ENCODE results near the gene CNOT6L.

Gene CNOT6L

DNA sequence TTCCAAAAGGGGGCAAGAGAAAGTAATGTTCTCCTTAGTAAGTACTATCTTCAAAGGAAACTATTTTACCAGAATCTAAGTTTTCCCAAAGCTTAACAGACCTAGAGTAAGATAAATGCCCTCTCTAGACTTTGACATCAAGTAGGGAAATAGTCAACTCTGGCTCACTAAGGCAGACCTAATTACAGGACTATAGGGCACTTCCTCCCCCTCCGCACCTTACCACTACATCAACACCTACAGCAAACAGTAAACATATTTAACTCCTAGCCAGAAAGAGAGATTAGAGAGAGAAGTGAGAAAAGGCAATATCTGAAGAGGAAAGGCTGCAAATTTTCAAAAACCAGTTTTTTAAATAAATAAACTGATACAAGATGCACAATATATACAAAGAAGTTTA lies 60.4 kb downstream of the CNOT6L start:
- H3K4me1 ChIP-seq (ENCODE audit: low read length): no peaks in the 10 kb centered on the region
- H2AFZ ChIP-seq (ENCODE audit: low read length): no peak overlapping the region
- TF ChIP-seq EZH2phosphoT487 (IDR thresholded peaks at IDR 0.05; ENCODE audit: low read length) (no peak), EZH2 (optimal IDR thresholded peaks at IDR 0.05; ENCODE audit: low read depth, low read length) (no peak)
- TF ChIP-seq, protein P1, sequence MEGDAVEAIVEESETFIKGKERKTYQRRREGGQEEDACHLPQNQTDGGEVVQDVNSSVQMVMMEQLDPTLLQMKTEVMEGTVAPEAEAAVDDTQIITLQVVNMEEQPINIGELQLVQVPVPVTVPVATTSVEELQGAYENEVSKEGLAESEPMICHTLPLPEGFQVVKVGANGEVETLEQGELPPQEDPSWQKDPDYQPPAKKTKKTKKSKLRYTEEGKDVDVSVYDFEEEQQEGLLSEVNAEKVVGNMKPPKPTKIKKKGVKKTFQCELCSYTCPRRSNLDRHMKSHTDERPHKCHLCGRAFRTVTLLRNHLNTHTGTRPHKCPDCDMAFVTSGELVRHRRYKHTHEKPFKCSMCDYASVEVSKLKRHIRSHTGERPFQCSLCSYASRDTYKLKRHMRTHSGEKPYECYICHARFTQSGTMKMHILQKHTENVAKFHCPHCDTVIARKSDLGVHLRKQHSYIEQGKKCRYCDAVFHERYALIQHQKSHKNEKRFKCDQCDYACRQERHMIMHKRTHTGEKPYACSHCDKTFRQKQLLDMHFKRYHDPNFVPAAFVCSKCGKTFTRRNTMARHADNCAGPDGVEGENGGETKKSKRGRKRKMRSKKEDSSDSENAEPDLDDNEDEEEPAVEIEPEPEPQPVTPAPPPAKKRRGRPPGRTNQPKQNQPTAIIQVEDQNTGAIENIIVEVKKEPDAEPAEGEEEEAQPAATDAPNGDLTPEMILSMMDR (IDR thresholded peaks at IDR 0.05; ENCODE audit: low read length): no peak
- no peaks in the 10 kb centered on the region for H3K27me3 ChIP-seq (replicated peaks; ENCODE audit: insufficient read depth, low read length)
- H3K9me3 ChIP-seq (replicated peaks; ENCODE audit: insufficient read depth, low read length): no peaks in the 10 kb centered on the region
- H3K36me3 ChIP-seq (replicated peaks; ENCODE audit: insufficient read depth, low read length): peaks cover 13% of the 10 kb centered on the region; the same call in 1 of the 2 replicates
- no peak overlapping the region for H3K9ac ChIP-seq (ENCODE audit: low read length)
- no peaks in the 10 kb centered on the region for H3K9me2 ChIP-seq (replicated peaks; ENCODE audit: insufficient read depth, low read length)
- peaks cover 90% of the 10 kb centered on the region for H3K79me2 ChIP-seq (ENCODE audit: low read length)
- no peak for DNase-seq
- no peak overlapping the region for H3K4me2 ChIP-seq (ENCODE audit: low read depth, low read length)
- 0 out of 2 replicates have a peak, but pooled peaks cover 6% of the 10 kb centered on the region for H3F3A ChIP-seq (ENCODE audit: insufficient read depth, low read length)
- no peak overlapping the region for H3K4me3 ChIP-seq (ENCODE audit: low read length)
- no peak overlapping the region for H3K27ac ChIP-seq (ENCODE audit: low read length)
- no peaks in the 10 kb centered on the region for H4K20me1 ChIP-seq (ENCODE audit: insufficient read depth, low read length)

DNA sequence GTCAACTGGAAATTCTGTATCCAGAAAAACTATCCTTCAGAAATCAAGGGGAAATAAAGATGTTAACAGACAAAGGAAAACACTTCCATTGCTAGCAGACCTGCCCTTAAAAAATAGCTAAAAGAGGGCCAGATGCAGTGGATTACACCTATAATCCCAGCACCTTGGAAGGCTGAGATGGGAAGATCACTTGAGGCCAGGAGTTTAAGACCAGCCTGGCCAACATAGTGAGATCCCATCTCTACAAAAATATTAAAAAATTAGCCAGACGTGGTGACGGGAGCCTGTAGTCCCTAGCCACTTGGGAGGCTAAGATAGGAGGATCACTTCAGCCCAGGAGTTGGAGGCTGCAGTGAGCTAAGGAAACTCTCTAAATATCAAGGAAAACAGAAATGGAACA lies 67.4 kb downstream of the CNOT6L start:
- TF ChIP-seq, protein P1 (IDR thresholded peaks at IDR 0.05; ENCODE audit: low read length): no peak
- TF ChIP-seq EZH2 (optimal IDR thresholded peaks at IDR 0.05; ENCODE audit: low read depth, low read length) (no peak), EZH2phosphoT487 (IDR thresholded peaks at IDR 0.05; ENCODE audit: low read length) (no peak)
- no peaks in the 10 kb centered on the region for H3K27me3 ChIP-seq (replicated peaks; ENCODE audit: insufficient read depth, low read length)
- no peak overlapping the region for H3K27ac ChIP-seq (ENCODE audit: low read length)
- no peaks in the 10 kb centered on the region for H3K9me3 ChIP-seq (replicated peaks; ENCODE audit: insufficient read depth, low read length)
- no peak overlapping the region for H3K4me3 ChIP-seq (ENCODE audit: low read length)
- H3F3A ChIP-seq (ENCODE audit: insufficient read depth, low read length): 0 out of 2 replicates have a peak, but pooled peaks cover 6% of the 10 kb centered on the region
- no peak overlapping the region for H3K4me2 ChIP-seq (ENCODE audit: low read depth, low read length)
- H3K9me2 ChIP-seq (replicated peaks; ENCODE audit: insufficient read depth, low read length): no peaks in the 10 kb centered on the region
- peaks cover 19% of the 10 kb centered on the region; the same call in 1 of the 2 replicates for H3K36me3 ChIP-seq (replicated peaks; ENCODE audit: insufficient read depth, low read length)
- H3K4me1 ChIP-seq (ENCODE audit: low read length): no peaks in the 10 kb centered on the region
- H3K9ac ChIP-seq (ENCODE audit: low read length): no peak overlapping the region
- H2AFZ ChIP-seq (ENCODE audit: low read length): no peak overlapping the region
- DNase-seq: no peak
- H3K79me2 ChIP-seq (ENCODE audit: low read length): peaks cover 81% of the 10 kb centered on the region
- H4K20me1 ChIP-seq (ENCODE audit: insufficient read depth, low read length): no peaks in the 10 kb centered on the region

DNA sequence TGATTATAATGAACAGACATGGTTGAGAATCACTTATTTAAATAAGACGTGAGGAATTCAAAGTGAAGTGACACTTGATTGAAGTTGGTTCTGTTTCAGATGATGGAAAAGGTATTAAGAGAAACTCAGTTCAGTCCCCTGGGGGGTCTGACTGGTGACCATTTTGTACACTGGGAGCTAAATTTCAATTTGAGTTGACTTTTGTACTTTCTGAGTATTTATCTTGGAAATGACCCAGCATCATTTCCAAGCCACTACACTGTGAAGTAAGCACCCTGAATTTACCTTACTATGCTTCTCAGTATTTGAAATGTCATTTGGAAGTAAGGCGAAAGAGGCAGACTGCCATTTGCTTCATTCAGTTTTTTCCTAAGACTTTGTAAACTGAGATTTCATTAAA lies 73.4 kb downstream of the CNOT6L start:
- no peak for DNase-seq
- no peak overlapping the region for H3K4me2 ChIP-seq (ENCODE audit: low read depth, low read length)
- peaks cover 81% of the 10 kb centered on the region for H3K79me2 ChIP-seq (ENCODE audit: low read length)
- H3K9me2 ChIP-seq (replicated peaks; ENCODE audit: insufficient read depth, low read length): no peaks in the 10 kb centered on the region
- TF ChIP-seq EZH2phosphoT487 (IDR thresholded peaks at IDR 0.05; ENCODE audit: low read length): no peak
- no peak for TF ChIP-seq EZH2 (optimal IDR thresholded peaks at IDR 0.05; ENCODE audit: low read depth, low read length)
- TF ChIP-seq, protein P1 (IDR thresholded peaks at IDR 0.05; ENCODE audit: low read length): no peak
- H3F3A ChIP-seq (ENCODE audit: insufficient read depth, low read length): 0 out of 2 replicates have a peak, but pooled peaks cover 4% of the 10 kb centered on the region
- no peak overlapping the region for H2AFZ ChIP-seq (ENCODE audit: low read length)
- H3K9ac ChIP-seq (ENCODE audit: low read length): no peak overlapping the region
- no peaks in the 10 kb centered on the region for H4K20me1 ChIP-seq (ENCODE audit: insufficient read depth, low read length)
- no peaks in the 10 kb centered on the region for H3K9me3 ChIP-seq (replicated peaks; ENCODE audit: insufficient read depth, low read length)
- peaks cover 11% of the 10 kb centered on the region; the same call in 1 of the 2 replicates for H3K36me3 ChIP-seq (replicated peaks; ENCODE audit: insufficient read depth, low read length)
- no peaks in the 10 kb centered on the region for H3K4me1 ChIP-seq (ENCODE audit: low read length)
- no peaks in the 10 kb centered on the region for H3K27me3 ChIP-seq (replicated peaks; ENCODE audit: insufficient read depth, low read length)
- no peak overlapping the region for H3K27ac ChIP-seq (ENCODE audit: low read length)
- no peak overlapping the region for H3K4me3 ChIP-seq (ENCODE audit: low read length)
